GM04504 (cell line): ENCODE results near the gene MAN1A1.

Experiments used
- DNase-seq: peaks from one replicate; pipeline ENCODE4 v3.0.0-alpha.2; 2012; ENCODE audit warnings: low read depth

MAN1A1 gene

DNA sequence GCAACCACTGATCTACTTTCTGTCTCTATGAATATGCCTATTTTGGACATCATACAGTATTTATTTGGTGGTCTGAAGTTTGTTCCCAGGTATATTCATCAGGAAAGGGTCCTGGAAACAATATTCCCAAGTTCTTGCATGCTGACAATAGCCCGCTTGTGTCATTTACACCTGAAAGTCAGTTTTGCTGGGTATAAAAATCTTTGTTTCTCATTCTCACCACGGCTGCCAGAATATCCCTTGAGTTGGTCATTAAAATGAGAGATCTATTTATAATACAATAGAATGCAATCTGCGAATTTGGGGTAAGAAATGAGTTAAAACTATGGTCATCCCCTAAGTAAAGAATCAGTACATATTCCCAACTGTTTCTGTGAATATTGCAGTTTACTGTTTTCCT lies 79.0 kb downstream of the MAN1A1 start:
- DNase-seq = no peak

DNA sequence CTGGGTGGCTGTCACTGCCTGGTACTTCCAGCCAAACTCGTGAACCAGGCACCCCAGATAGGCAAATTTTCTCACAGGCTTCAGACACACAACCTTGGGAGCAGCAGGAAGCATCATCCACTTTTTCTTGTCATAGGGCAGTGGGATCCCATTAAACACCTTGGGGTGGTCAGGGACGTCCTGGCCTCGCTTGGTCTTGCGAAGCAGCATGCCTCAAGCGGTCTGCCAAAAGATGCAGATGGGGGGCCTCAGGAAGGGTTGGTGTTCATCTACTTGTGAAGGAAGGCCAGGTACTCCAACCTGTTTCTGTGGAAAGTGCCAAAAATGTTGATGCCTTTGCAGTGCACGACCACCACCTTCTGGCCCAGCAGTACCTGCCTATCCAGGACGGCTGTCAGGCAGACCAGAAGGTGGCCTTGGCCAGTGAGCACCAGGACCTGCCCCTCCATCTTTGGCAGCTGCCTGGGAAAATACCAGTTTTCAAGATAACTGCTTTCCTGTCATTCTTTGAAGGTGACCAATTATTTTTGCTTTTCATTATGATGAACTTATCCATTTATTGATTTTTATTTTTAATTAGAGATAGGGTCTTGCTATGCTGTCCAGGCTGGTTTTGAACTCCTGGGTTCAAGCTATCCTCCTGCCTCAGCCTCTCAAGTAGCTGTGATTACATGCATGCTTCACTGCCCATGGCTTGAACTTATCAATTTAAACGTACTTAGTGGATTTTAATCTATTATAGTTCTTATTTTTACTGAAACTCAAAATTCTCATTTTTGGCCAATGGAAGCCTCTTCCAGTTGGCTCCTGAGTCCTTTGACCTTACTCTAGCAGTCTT lies 80.1 kb downstream of the MAN1A1 start:
- DNase-seq = no peak

DNA sequence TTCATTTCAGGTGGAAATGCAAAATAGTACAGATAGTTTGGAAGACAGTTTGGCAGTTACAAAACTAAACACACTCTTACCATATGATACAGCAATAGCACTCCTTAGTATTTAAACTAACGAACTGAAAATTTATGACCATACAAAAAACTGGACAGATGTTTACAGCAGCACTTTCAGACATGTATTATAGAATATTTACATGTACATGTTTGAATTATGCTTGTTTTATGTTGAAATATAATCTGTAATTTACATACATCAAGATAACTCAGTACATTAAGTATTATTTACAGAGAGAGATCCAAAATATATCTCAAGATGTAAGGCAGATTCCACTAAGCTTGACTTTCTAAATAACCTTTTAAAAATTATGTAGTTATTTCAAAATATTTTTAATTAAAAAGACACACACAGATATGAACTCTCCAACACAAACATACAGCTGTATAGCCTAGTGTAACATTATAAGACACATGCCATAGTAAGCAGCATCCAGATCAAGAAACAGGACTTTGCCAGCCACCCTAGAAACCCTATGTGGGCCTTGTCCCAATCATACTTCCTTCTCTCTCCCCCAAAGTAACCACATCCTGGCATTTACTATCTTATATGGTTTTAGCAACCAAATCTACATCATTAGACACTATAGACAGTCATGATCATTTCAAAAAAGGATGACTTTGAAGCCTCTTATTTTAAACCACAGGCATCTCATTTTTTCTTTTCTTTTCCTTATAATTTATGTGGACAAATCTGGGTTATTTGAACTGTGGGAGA lies 82.2 kb downstream of the MAN1A1 start:
- DNase-seq = no peak

DNA sequence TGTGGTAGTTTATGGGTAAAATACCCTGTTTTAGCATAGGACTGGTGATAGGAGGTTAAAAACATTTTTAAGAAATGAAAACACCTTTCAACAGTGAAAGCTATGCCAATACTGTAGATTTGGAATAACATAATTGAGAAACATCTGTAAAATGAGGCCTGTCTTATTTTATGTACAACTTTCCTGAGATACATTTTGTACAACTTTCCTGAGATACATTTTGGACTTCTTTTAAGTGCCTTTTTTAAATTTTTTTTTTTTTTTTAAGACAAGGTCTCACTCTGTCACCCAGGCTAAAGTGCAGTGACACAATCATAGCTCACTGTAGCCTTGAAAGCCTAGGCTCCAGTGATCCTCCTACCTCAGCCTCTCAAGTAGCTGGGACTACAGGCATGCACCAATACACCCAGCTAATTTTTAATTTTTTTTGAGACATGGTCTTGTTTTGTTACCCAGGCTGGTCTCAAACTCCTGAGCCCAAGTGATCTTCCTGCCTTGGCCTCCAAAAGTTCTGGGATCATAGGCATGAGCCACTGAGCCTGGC lies 84.6 kb downstream of the MAN1A1 start:
- DNase-seq = no peak

DNA sequence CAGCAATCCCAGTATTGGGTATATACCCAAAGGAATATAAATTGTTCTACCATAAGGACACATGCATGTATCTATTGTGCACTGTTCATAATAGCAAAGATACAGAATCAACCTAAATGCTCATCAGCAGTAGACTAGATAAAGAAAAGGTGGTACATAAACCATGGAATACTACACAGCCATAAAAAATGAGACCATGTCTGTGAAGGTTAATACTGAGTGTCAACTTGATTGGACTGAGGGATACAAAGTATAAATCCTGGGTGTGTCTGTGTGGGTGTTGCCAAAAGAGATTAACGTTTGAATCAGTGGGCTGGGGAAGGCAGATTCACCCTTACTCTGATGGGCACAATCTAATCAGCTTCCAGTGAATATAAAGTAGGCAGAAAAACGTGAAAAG lies 86.9 kb downstream of the MAN1A1 start:
- no peak for DNase-seq

DNA sequence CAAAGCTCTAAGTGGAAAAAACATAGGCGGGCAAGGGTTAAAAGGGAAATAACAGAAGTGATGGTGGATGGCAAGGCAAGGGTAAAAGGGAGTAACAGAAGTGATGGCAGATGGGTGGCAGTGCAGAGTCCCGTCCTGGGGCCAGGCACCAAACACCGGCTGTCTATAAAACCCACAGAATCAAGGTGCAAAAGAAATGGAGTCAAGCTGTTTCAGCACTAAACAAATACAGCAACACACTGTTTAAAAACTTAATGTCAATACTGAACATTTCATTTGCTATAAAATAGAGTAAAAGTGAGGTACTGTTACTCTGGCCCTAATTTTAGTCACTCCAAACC lies 87.6 kb downstream of the MAN1A1 start:
- no peak for DNase-seq

DNA sequence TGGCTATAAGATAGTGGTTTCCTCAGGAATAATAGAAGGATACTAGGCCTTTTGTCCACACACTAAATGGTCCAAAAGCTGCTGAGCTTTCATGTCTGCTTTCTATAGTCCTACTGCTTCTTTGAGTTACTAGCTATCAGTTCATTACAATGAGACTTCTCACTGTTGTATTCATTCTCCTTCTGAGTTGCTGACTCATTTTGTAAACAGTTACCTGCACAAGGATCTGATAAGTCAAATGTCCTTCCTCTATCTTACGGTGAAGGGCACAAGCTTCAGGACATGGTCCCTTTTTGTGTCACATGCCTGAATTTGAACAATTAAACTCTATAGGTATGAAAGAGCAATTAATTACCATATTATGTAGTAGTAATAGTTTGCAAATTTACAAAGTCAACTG lies 90.5 kb downstream of the MAN1A1 start:
- DNase-seq = no peak

DNA sequence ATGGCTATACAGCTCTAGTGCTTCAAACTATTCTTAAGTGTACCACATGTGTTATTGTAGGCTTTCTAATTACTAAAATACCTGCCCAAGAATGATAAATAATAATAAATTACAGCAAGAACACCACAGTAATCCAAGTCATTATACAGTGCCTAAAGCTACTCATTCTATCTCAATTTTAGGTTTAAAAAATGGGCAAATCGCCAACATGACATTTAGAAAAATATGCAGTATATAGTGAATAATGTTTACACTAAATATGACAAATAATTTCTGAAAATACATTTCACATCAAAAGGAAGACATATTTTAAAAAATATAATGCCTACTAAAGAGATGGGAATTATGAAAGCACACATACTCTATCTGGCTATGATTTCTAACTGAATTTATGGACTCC lies 91.8 kb downstream of the MAN1A1 start:
- DNase-seq = no peak

DNA sequence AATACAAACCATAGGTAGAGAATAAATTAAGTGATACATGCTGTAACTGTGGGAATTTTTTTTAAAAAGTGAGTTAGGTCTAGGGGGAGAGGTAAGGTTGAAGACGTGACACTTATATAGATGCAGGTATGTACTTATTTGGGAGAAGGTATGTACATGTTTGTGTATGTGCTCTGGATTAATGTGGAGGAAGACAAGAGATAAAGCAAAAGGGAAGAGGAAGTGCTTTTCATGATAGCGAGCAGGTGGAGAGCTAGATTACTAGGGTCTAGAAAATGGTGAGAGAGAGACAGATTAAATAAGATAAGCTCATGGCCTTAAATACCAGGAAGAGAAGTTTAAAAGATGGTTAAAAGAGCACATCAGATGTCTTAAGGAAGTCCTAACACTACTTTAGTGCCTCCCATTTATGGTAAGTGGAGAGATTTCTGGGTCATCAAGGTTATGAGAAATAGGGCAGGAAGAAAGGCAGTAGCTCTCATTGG lies 92.5 kb downstream of the MAN1A1 start:
- no peak for DNase-seq

DNA sequence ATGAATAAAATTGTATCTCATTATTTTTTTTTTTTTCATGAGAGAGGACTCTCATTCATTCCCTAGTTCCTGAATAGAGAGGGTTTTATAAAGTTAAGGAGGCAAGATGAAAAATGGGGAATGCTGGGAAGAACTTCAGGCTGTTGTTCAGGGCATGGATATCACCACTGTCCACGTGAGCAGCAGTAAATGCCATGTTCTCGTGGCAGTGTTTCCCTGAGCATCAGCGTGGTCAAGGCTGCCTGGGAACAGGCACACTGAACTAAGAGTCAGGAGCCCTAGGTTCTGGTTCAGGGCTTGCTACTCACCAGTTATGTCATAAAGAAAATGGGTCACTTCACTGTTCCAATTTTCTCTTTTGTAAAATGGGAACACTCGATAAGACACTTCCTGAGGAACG lies 93.2 kb downstream of the MAN1A1 start:
- DNase-seq = no peak

DNA sequence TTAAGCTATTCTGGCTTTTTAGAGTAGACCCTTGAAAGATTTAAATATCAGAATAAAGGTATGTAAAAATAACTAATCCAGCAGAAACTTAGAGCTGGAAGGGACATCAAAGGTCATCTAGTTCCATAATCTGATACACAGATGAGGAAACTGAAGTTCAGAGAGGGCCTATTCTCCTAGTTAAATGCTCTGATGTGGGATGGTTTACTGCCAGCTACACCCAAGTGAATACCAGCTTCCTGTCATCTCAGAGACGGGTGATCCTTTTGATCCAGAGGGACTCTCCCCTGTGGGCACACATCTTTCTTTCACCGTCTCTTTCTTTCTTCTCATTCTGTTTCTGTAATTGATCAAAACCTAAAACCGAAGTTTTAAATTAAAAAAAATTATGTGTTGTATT lies 94.1 kb downstream of the MAN1A1 start:
- no peak for DNase-seq

DNA sequence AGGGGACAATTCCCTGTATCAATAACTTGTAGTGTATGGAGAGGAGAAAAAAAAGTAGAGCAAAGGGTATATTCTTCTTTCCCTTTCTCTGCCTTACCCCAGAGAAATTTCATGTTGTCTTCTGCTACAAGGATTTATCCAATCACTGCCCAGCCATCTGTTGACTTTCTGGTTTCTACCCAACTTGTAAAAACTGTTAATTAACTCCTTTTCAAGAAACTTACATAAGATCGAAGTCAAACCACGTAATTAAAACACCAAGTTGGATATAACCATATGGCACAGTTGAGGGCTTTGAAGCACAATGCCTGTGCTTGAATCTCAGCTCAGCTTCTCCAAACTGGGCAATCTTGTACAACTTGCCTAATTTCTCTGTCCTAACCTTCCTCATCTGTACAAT lies 99.5 kb downstream of the MAN1A1 start:
- no peak for DNase-seq

DNA sequence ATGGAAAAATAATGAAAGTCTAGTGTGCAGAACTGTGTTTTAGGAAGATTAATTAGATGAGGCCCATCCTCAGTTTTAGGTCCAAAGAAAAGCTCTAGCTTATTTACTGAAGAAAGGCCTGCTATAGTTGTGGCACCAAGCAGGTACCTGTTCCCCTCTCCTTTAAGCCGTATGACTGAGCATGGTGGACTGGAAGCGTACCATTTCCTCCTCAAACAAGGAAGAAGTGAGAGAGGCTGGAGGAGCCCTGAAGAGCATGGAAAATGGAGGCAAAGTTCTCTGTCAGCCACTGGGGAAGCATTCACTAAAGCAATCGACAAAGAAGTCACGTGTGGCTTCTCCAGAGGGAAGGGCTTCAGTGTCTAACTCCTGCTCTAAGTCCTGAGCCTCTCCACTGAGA lies 100.2 kb downstream of the MAN1A1 start:
- DNase-seq = no peak

DNA sequence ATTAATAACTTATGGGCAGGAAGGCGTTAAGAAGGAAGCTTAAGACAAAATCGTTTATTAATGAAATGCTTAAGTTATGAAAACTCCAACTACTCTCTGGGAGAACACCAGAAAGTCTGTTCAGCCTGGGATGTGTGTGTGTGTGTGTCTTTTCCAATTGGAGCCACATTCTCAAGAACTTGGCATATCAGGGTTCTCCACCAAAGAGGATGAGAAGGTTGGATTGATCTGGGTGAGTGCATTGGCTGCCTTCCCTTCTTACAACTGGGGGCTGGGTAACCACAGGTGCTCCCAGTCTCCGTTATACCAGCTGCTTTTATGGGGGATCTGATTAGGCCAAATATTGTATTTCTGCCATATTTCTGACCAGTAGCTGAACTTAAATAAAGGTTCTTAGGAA lies 102.1 kb downstream of the MAN1A1 start:
- no peak for DNase-seq

DNA sequence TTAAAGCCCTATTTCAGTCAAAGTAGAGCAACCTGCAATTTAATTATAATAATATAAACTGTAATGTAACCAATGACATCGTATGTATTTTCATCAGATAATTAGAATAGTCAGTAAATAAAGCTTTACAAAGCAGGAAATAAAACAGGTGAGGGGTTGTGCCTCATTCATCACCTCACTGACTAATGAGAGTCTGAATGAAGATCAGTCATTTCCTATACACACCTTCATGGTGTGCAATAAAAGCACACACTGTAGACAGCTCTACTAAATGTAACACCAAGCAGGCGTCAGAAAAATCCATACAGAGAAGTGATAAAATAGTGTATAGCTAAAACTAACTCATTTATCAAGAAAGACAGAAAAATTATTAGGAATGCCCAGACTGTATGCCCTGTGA lies 105.9 kb downstream of the MAN1A1 start:
- DNase-seq = no peak

DNA sequence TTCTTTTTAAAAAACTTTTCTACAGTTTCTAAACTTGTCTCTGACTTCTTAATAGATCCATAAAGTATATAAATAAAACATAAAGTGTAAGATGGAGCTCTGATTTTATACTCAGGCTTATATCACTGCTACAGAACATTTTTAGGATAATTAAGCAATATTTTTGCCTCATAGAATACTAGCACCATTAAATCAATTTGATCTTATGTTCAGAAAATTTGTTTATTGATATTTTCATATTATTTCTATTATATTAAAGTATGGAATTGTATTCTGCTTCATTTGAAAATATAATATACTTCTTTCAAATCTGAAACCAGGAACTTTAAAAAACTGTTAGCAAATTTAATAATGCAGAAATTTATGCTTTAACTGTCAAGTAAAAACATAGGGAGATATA lies 106.5 kb downstream of the MAN1A1 start:
- DNase-seq = no peak

DNA sequence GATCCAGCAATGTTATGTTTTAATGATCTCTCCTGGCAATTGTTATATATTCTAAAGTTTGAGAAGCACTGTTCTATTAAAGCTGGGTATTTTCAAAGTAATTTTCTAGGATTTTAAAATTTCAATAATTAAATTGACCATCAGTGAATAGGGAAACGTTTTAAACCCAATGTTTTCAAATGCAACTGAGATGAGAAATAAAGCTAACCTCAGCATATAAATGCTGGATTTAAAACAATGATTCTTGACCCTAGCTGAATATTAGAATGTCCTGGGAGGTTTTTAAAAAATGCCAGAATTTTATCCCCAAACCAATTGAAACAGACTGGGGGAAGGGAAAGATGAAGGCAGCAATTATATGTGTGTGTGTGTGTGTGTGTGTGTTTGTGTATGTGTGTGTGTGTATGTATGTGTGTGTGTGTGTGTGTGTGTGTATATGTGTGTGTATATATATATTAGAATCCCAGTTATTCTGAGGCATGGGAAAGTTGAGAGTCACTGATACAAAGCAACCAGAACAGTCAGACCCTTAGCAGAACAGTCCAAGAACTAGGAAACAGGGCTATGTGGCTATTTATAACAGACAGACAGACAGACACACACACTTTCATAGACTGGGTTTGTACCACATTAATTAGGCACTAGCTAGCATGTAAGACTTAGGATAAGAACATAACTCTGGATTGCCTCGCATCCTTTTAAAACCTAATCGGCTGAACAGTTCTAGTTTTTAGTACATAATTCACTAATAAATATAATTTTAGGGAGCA lies 107.8 kb downstream of the MAN1A1 start:
- no peak for DNase-seq

DNA sequence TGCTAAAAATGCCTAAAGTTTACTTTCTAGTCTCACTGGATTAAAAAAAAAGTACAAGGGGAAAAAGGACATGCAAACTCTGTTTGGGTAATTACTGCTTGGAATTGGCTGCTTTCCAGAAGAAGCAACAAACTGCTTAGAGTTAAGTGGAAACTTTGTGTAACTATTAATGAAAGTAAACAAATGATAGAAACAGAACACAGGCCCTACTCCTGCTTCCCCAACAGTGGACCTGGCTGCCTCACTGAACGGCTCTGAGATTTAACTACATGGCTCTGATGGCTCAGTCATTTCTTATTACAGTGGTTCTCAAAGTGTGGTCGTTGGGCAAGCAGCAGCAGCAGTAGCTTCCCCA lies 108.5 kb downstream of the MAN1A1 start:
- DNase-seq = no peak

DNA sequence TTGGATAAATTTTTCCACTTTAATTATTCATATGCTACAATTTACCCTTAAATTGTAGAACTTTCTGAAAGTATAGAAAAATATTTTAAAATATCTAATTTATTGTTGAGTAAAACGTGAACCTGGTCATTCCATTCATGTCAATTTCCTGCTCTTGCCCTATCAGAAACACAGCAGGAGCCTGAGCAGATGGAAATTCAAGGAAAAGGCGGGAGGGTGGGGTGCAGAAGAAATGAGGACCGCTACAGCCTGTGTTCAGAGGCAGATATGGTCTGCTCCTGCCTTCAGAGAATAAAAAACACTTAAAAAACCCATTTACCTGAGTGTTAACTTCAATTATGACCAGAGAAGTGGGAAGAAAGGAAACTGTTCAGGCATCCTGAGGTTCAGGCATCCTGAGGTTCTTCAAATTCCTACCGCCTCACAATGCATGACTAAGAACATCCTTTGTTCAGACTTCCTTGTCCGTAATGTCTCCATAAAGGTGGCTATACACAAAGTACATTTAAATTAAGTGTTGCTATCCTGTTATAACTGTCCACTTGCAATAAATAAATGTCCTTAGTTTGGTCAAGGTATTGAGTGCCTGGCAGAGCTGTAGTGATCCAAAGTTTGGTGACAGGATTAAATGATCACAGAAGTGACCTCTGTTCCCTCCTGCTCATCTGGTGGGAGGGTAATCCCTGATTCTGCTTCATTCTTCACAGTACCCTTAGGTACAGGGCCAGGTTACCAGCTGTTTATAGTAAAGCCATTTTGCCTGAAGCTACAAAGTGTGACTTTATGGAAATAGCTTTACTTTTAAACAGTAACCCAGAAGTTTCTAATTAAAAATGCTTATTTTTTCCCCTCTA lies 109.1 kb downstream of the MAN1A1 start:
- DNase-seq = no peak

DNA sequence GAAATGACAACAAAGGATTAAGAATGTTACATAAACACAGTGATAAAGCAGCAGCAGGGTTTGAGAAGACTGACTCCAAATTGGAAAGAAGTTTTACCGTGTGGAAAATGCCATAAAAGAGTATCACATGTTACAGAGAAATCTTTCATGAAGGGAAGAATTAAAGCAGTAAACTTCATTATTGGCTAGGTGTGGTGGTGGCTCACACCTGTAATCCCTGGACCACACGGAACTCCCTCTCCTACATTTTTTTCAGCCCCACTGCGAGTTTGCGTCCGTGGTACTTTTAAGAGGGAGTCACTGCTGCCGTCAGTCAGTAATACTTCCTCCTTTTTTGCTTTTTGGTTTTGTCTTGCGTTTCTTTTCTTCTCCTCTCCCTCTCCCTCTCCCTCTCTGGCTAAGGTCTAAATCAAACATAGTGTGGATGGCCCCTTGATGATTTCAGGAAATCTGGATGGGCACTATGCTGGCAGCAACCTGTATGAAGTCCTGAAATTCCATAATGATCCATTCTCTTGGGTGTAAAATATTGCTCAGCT lies 112.3 kb downstream of the MAN1A1 start:
- DNase-seq = no peak

DNA sequence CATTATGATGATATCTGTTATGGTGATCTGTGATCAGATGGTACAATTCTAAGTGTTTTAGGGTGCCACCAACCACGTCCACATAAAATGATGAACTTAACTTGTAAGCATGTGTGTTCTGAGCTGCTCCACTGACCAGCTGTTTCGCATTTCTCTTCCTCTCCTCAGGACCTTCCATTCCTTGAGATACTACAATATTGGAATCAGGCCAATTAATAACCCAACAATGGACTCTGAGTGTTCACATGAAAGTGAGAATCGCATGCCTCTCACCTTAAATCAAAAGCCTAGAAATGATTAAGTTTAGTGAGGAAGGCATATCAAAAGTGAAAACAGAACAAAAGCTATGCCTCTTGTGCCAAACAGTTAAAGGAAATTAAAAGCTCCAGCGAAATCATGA lies 114.6 kb downstream of the MAN1A1 start:
- DNase-seq = no peak
